MCF 10A (cell line): ENCODE measurements around the gene ARHGAP22. TPM values are rescaled to one million over a fixed set of nuclear protein-coding genes. Genes with fewer than 3 reads are reported as not detected.

Experiments
- BruUV-seq: library from RNA; stranded (reverse); fragments of 400-500 nt; replicated peaks from 2 replicates; lab custom pipeline; 2021; lab: Mats Ljungman, UMichigan
- CTCF ChIA-PET: fragments of 300-600 bp; sonication (Branson Sonifier 250); formaldehyde crosslinking; extraction: SDS; loops from one replicate; lab custom pipeline; 2021; ENCODE audit warnings: antibody characterized with exemption, inconsistent platforms; lab: Yijun Ruan, JAX
- POLR2A ChIA-PET: fragments of 300-600, 350-650 bp; sonication (Branson Sonifier 250); formaldehyde crosslinking; extraction: SDS; loops from one replicate; lab custom pipeline; 2020; ENCODE audit warnings: antibody characterized with exemption, inconsistent platforms; lab: Yijun Ruan, JAX
- DNase-seq: peaks from one replicate; pipeline ENCODE4 v3.0.0-alpha.2; 2018; ENCODE audit not compliant: unreplicated experiment
- H3K27ac Mint-ChIP-seq: one replicate; pipeline ENCODE4 v1.8.0; 2022; ENCODE audit warnings: mild to moderate bottlenecking, low read depth, mixed read lengths; ENCODE audit not compliant: unreplicated experiment
- H3K27me3 Mint-ChIP-seq: one replicate; pipeline ENCODE4 v1.8.0; 2022; ENCODE audit warnings: mixed read lengths; ENCODE audit not compliant: insufficient read depth, unreplicated experiment
- H3K36me3 Mint-ChIP-seq: one replicate; pipeline ENCODE4 v1.8.0; 2022; ENCODE audit warnings: mild to moderate bottlenecking, moderate library complexity, mixed read lengths; ENCODE audit not compliant: insufficient read depth, unreplicated experiment
- H3K4me1 Mint-ChIP-seq: one replicate; pipeline ENCODE4 v1.8.0; 2022; ENCODE audit warnings: mixed read lengths; ENCODE audit not compliant: insufficient read depth, unreplicated experiment
- H3K4me3 Mint-ChIP-seq: one replicate; pipeline ENCODE4 v1.8.0; 2022; ENCODE audit warnings: mild to moderate bottlenecking, moderate library complexity, mixed read lengths; ENCODE audit not compliant: unreplicated experiment
- H3K9me3 Mint-ChIP-seq: one replicate; pipeline ENCODE4 v1.8.0; 2022; ENCODE audit warnings: mixed read lengths; ENCODE audit not compliant: unreplicated experiment
- intact Hi-C: fragments of 100-400 bp; cut with micrococcal nuclease; formaldehyde crosslinking; loops from 2 replicates; pipeline ENCODE4 v1.14.1; 2022
- total RNA-seq: library from RNA; stranded (reverse); gene quantifications from 2 replicates; pipeline ENCODE4 v1.2.3, GENCODE V29; 2022
- TF ChIP-seq, protein P1 (sequence below): fragments of 200-600 bp; IDR thresholded peaks from one replicate; pipeline ENCODE4 v1.8.0; 2022; ENCODE audit warnings: antibody characterized with exemption, mild to moderate bottlenecking; ENCODE audit not compliant: unreplicated experiment

ARHGAP22 gene
- total RNA-seq, 1 experiment from 2014 or later = 6.3 TPM

DNA sequence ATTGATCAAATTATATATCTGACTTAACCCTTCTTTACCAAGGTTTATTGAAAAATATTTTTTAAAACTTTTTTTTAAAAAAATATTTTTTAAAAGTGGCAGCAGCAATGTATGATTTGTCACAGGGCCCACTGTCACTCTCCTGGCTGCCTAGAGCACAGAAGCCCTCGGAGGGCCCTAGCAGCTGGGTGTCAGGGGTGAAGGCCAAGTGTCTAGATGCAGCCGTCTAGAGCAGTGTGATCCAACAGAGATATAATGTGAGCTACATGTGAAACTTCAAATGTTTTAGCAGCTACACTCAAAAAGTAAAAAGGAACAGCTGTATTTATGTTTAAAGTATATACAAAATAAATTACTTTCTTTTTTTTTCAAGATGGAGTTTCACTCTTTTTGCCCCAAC is 112.7 kb downstream of the ARHGAP22 start:
- Mint-ChIP-seq H3K9me3 (no peaks in the 10 kb centered on the region), H3K36me3 (no peaks in the 10 kb centered on the region), H3K27me3 (no peaks in the 10 kb centered on the region), H3K4me3 (no peak overlapping the region), H3K4me1 (peaks cover 20% of the 10 kb centered on the region), H3K27ac (no peak overlapping the region)
- no peak for DNase-seq
- CTCF ChIA-PET = interaction anchor here (0.7 to 1.3 kb wide), 4 partner anchors 11 to 131 kb away, joined by 3 to 4 read pairs (median 3); no protein-coding TSS in a partner anchor
- intact Hi-C loops = no loop called here
- TF ChIP-seq, protein P1, sequence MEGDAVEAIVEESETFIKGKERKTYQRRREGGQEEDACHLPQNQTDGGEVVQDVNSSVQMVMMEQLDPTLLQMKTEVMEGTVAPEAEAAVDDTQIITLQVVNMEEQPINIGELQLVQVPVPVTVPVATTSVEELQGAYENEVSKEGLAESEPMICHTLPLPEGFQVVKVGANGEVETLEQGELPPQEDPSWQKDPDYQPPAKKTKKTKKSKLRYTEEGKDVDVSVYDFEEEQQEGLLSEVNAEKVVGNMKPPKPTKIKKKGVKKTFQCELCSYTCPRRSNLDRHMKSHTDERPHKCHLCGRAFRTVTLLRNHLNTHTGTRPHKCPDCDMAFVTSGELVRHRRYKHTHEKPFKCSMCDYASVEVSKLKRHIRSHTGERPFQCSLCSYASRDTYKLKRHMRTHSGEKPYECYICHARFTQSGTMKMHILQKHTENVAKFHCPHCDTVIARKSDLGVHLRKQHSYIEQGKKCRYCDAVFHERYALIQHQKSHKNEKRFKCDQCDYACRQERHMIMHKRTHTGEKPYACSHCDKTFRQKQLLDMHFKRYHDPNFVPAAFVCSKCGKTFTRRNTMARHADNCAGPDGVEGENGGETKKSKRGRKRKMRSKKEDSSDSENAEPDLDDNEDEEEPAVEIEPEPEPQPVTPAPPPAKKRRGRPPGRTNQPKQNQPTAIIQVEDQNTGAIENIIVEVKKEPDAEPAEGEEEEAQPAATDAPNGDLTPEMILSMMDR = no peak
- POLR2A ChIA-PET = no interaction called here
- no TSS peak for BruUV-seq

DNA sequence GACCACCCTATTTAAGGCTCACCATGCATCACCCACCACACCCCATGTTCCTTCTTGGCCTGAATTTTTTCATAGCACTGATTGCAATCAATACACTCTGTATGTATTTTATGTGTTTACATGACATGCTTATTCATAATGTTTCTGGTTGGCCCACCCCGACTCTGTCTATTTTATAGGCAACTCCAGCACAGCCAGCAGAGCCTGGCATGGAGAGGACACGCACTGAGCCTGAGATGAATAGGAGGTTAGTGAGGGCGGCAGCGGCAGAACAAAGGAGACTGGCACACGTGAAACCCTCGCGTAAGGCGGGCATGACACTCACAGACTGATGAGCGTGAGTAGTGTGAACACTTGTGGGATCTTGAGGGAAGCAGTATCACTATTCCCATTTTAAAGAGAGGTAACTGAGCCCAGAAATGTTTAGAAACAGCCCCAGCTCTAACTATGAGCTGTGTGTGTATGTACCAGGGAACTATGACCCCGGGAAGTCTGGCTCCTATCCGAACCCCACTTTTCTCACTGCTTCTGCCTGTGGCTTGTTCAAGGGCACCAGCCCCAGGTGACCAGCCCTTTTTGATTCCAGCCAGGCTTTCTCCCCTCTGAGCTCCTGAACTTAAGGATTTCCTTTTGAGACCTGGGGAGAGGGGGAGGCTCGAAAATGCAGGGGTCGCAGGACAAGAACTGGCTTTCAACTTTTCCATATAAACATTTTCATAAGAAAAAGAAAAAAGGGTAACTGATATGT is 113.3 kb downstream of the ARHGAP22 start:
- no peak overlapping the region for H3K4me3 Mint-ChIP-seq
- no peaks in the 10 kb centered on the region for H3K9me3 Mint-ChIP-seq
- ChIA-PET CTCF (interaction anchor here (0.6 to 1.3 kb wide), 4 partner anchors 10 to 916 kb away, joined by 3 to 4 read pairs (median 3); no protein-coding TSS in a partner anchor), POLR2A (no interaction called here)
- DNase-seq = no peak
- intact Hi-C loops = no loop called here
- BruUV-seq = no TSS peak
- H3K27me3 Mint-ChIP-seq = no peaks in the 10 kb centered on the region
- H3K36me3 Mint-ChIP-seq = no peaks in the 10 kb centered on the region
- no peak overlapping the region for H3K27ac Mint-ChIP-seq
- TF ChIP-seq, protein P1 = no peak
- H3K4me1 Mint-ChIP-seq = peaks cover 17% of the 10 kb centered on the region

DNA sequence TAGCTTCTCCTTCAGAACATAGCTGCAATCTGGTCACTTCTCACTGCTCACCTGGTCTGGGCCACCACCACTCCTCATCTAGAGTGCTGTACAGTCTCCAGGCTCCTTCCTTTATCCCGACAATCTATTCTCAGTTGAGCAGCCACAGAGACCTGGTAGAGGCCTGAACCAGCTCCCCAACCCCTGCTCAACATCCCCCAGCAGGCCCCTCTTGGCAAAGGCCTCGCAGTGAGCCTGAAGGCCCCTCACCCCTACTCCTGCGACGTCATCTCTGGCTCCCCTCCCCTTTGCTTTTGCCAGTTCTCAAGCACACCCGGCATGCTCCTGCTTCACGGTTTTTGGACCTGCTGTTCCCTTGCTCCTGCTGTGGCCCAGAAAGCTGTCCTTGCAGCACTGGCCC is 113.9 kb downstream of the ARHGAP22 start:
- DNase-seq = no peak
- Mint-ChIP-seq H3K36me3 (no peaks in the 10 kb centered on the region), H3K4me3 (no peak overlapping the region), H3K9me3 (no peaks in the 10 kb centered on the region), H3K4me1 (peaks cover 17% of the 10 kb centered on the region), H3K27ac (no peak overlapping the region), H3K27me3 (no peaks in the 10 kb centered on the region)
- TF ChIP-seq, protein P1 = no peak
- no TSS peak for BruUV-seq
- POLR2A ChIA-PET = no interaction called here
- CTCF ChIA-PET = interaction anchor here (0.6 kb wide), 2 partner anchors 12 to 917 kb away, joined by 3 read pairs; no protein-coding TSS in a partner anchor
- intact Hi-C loops = no loop called here

DNA sequence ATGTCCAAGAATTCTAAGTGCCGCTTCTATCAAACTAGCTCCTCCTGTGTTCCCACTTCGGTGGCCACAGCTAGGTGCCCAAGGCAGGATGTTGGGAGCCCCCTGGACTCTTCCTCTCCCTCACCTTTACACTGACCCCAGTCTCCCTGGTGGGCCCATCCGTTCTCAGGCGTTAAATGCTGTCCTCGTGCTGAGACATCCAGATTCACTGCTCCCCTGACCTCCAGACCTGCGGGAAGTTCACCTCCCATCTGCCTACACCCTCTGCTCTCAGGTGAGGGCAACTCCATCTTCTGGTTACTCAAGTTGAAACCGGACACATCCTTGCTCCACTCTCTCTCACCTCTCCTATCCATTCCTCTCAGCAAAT is 114.3 kb downstream of the ARHGAP22 start:
- H3K36me3 Mint-ChIP-seq = no peaks in the 10 kb centered on the region
- ChIA-PET CTCF (interaction anchor here (0.6 kb wide), 2 partner anchors 12 to 917 kb away, joined by 3 read pairs; no protein-coding TSS in a partner anchor), POLR2A (no interaction called here)
- H3K27me3 Mint-ChIP-seq = no peaks in the 10 kb centered on the region
- TF ChIP-seq, protein P1 = no peak
- no peaks in the 10 kb centered on the region for H3K9me3 Mint-ChIP-seq
- H3K27ac Mint-ChIP-seq = no peak overlapping the region
- intact Hi-C loops = no loop called here
- no peak overlapping the region for H3K4me3 Mint-ChIP-seq
- no peak for DNase-seq
- H3K4me1 Mint-ChIP-seq = peaks cover 17% of the 10 kb centered on the region
- BruUV-seq = no TSS peak
